Measurements from ENCODE around the gene ARHGEF2. TPM values are rescaled to one million over a fixed set of nuclear protein-coding genes. Genes with fewer than 3 reads are reported as not detected.

The ARHGEF2 gene
- polyA plus RNA-seq, 1 of the 3 experiments (the other 2 are of a cell fraction) = 50.8 TPM

- TF ChIP-seq SIN3A (IDR thresholded peaks at IDR 0.05; ENCODE audit: borderline replicate concordance, low read depth, low read length) = no peak
- no peak for TF ChIP-seq USF1 (IDR thresholded peaks at IDR 0.05; ENCODE audit: borderline replicate concordance, low read depth)
- TF ChIP-seq POLR2AphosphoS5 (IDR thresholded peaks at IDR 0.05; ENCODE audit: low read depth, low read length) = no peak
- TF ChIP-seq FOXM1 (IDR thresholded peaks at IDR 0.05; ENCODE audit: low read depth) = no peak
- no peak for TF ChIP-seq JUND (IDR thresholded peaks at IDR 0.05)
Observed at GRCh38 chr1:155971910-155972809, 6.2 kb downstream of the ARHGEF2 start (continued).

- Histone ChIP-seq H3K27me3 (ENCODE audit: insufficient read depth) (no peaks in the 10 kb centered on the region), H3F3A (replicated peaks; ENCODE audit: insufficient read depth) (peaks cover 18% of the 10 kb centered on the region), H2AFZ (ENCODE audit: low read depth) (no peak overlapping the region), H3K9me2 (no peaks in the 10 kb centered on the region), H4K20me1 (ENCODE audit: insufficient read depth) (peaks cover 89% of the 10 kb centered on the region), H3K79me2 (ENCODE audit: insufficient read depth) (peaks cover 90% of the 10 kb centered on the region), H3K36me3 (replicated peaks in 1 of 2; ENCODE audit: control insufficient read depth in 1 of 2, insufficient read depth in 2 of 2, low read length in 1 of 2) (peaks cover 26 to 28% of the 10 kb centered on the region in 2 experiments), H3K4me3 (ENCODE audit: low read depth in 2 of 2, low read length in 1 of 2) (no peak overlapping the region), H3K9ac (peak overlapping the region; percentile 20; the same call in 1 of the 2 replicates), H3K4me2 (peak overlapping the region; percentile 54), H3K27ac (ENCODE audit: low read depth in 2 of 2, low read length in 1 of 2) (peak overlapping the region in 1 of 2 experiments; percentile 56; a peak in 2 of 4 replicates), H3K9me3 (no peaks in the 10 kb centered on the region), H3K4me1 (ENCODE audit: control insufficient read depth in 1 of 2, insufficient read depth in 2 of 2, low read depth in 1 of 2, low read length in 1 of 2) (peaks cover 20 to 56% of the 10 kb centered on the region in 2 experiments; a peak in 3 of 4 replicates)
- CTCF ChIA-PET = interaction anchor here (0.8 to 1.3 kb wide), 3 partner anchors 19 to 96 kb away, joined by 4 to 5 read pairs (median 5); no protein-coding TSS in a partner anchor
- POLR2A ChIA-PET = no interaction called here
- WGBS (ENCODE audit: low lambda C conversion rate) = 62% methylated on average over 11 of the region's 11 CpGs
- no peak for DNase-seq
- TF ChIP-seq MEF2A (IDR thresholded peaks at IDR 0.05; ENCODE audit: borderline replicate concordance, low read depth) (no peak), POLR2AphosphoS5 (IDR thresholded peaks at IDR 0.05; ENCODE audit: low read depth, low read length) (no peak), PBX3 (IDR thresholded peaks at IDR 0.05) (no peak), EP300 (IDR thresholded peaks at IDR 0.05; ENCODE audit: borderline replicate concordance in 1 of 2, low read depth in 1 of 2, low read length in 1 of 2) (no peak), RAD21 (IDR thresholded peaks at IDR 0.05; ENCODE audit: low read length) (no peak), FOXJ3 (CRISPR knock-in tag; IDR thresholded peaks at IDR 0.05) (no peak), FOSL2 (IDR thresholded peaks at IDR 0.05; ENCODE audit: borderline replicate concordance, low read depth) (peak; percentile 61; the same call in 1 of the 2 replicates), TEAD4 (IDR thresholded peaks at IDR 0.05; ENCODE audit: borderline replicate concordance, insufficient read depth) (no peak), RFX5 (IDR thresholded peaks at IDR 0.05; ENCODE audit: low read length) (no peak), EZH2phosphoT487 (IDR thresholded peaks at IDR 0.05; ENCODE audit: borderline replicate concordance, low read depth) (no peak), GABPA (IDR thresholded peaks at IDR 0.05; ENCODE audit: low read depth) (no peak), TCF12 (IDR thresholded peaks at IDR 0.05) (peak; percentile 48; the same call in 1 of the 2 replicates), SMC3 (IDR thresholded peaks at IDR 0.05; ENCODE audit: low read depth, low read length) (no peak), CTCF (IDR thresholded peaks at IDR 0.05) (no peak), TAF1 (IDR thresholded peaks at IDR 0.05; ENCODE audit: borderline replicate concordance, low read depth, low read length) (no peak), USF1 (IDR thresholded peaks at IDR 0.05; ENCODE audit: borderline replicate concordance, low read depth) (peak; percentile 49; the same call in 1 of the 2 replicates), SIN3A (IDR thresholded peaks at IDR 0.05; ENCODE audit: borderline replicate concordance, low read depth, low read length) (no peak)
- TF ChIP-seq, protein P1, sequence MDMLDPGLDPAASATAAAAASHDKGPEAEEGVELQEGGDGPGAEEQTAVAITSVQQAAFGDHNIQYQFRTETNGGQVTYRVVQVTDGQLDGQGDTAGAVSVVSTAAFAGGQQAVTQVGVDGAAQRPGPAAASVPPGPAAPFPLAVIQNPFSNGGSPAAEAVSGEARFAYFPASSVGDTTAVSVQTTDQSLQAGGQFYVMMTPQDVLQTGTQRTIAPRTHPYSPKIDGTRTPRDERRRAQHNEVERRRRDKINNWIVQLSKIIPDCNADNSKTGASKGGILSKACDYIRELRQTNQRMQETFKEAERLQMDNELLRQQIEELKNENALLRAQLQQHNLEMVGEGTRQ (IDR thresholded peaks at IDR 0.05; ENCODE audit: borderline replicate concordance, low read depth, low read length) = no peak
- TF ChIP-seq, protein P2, sequence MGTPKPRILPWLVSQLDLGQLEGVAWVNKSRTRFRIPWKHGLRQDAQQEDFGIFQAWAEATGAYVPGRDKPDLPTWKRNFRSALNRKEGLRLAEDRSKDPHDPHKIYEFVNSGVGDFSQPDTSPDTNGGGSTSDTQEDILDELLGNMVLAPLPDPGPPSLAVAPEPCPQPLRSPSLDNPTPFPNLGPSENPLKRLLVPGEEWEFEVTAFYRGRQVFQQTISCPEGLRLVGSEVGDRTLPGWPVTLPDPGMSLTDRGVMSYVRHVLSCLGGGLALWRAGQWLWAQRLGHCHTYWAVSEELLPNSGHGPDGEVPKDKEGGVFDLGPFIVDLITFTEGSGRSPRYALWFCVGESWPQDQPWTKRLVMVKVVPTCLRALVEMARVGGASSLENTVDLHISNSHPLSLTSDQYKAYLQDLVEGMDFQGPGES (IDR thresholded peaks at IDR 0.05; ENCODE audit: low read depth, low read length) = no peak
Observed at GRCh38 chr1:155970531-155971167, 7.7 kb downstream of the ARHGEF2 start.

All from SK-N-SH (cell line).